NCI-H345 treated with DMSO at 0.1 percent for 48 hours (cell line): ENCODE data around the gene EHF.
"Not testable (repeated sequence)": the region's sequence is repeated elsewhere in the genome, so short reads cannot be mapped to it uniquely, and the experiment has no call there.

Experiments used
- DNase-seq: peaks from one replicate; lab custom pipeline; 2025; ENCODE audit not compliant: unreplicated experiment; lab: John Stamatoyannopoulos, UW

Gene EHF

GRCh38 chr11:34620820-34621792 lies at the start of gene EHF:
TSS of gene EHF (plus strand) at chr11:34621093. CDS start at chr11:34642631, 21,538 bp downstream.
- DNase-seq, result no peak

- DNase-seq, result no peak
Observed at GRCh38 chr11:34573537-34573936, 47.4 kb upstream of the EHF start.

GRCh38 chr11:34575261-34575660 lies 45.6 kb upstream of the EHF start:
- no peak for DNase-seq

GRCh38 chr11:34575671-34576070 lies 45.2 kb upstream of the EHF start:
- no peak for DNase-seq

- no peak for DNase-seq
Observed at GRCh38 chr11:34576331-34576730, 44.6 kb upstream of the EHF start.

- DNase-seq, result no peak
Observed at GRCh38 chr11:34583818-34584217, 37.1 kb upstream of the EHF start.

- no peak for DNase-seq
Observed at GRCh38 chr11:34585304-34585734, 35.6 kb upstream of the EHF start.

- peak; percentile 46 for DNase-seq
Observed at GRCh38 chr11:34585735-34586487, 35.0 kb upstream of the EHF start.

GRCh38 chr11:34586488-34587281 lies 34.2 kb upstream of the EHF start:
- no peak for DNase-seq

GRCh38 chr11:34587282-34587677 lies 33.6 kb upstream of the EHF start:
- DNase-seq, result no peak

GRCh38 chr11:34588023-34588422 lies 32.9 kb upstream of the EHF start:
- no peak for DNase-seq

GRCh38 chr11:34588701-34589100 lies 32.2 kb upstream of the EHF start:
- no peak for DNase-seq

GRCh38 chr11:34589177-34589576 lies 31.7 kb upstream of the EHF start:
- not testable (repeated sequence) for DNase-seq

GRCh38 chr11:34593085-34593484 lies 27.8 kb upstream of the EHF start:
- no peak for DNase-seq

- no peak for DNase-seq
Observed at GRCh38 chr11:34594603-34595002, 26.3 kb upstream of the EHF start.

- DNase-seq, result no peak
Observed at GRCh38 chr11:34595391-34595790, 25.5 kb upstream of the EHF start.

GRCh38 chr11:34595960-34596644 lies 24.8 kb upstream of the EHF start:
- DNase-seq, result no peak

- DNase-seq, result no peak
Observed at GRCh38 chr11:34599406-34599945, 21.4 kb upstream of the EHF start.

GRCh38 chr11:34600339-34601084 lies 20.4 kb upstream of the EHF start:
- no peak for DNase-seq

GRCh38 chr11:34601085-34601444 lies 19.8 kb upstream of the EHF start:
- no peak for DNase-seq
